NCI-H2171 treated with DMSO at 0.1 percent for 48 hours (cell line): ENCODE measurements around the gene PACSIN3.
"Not testable (repeated sequence)": the region's sequence is repeated elsewhere in the genome, so short reads cannot be mapped to it uniquely, and the experiment has no call there.

Source experiments
- DNase-seq: peaks from one replicate; lab custom pipeline; 2025; lab: John Stamatoyannopoulos, UW

The PACSIN3 gene

GRCh38 chr11:47192111-47192510, 5.9 kb upstream of the PACSIN3 start:
- no peak for DNase-seq

DNA sequence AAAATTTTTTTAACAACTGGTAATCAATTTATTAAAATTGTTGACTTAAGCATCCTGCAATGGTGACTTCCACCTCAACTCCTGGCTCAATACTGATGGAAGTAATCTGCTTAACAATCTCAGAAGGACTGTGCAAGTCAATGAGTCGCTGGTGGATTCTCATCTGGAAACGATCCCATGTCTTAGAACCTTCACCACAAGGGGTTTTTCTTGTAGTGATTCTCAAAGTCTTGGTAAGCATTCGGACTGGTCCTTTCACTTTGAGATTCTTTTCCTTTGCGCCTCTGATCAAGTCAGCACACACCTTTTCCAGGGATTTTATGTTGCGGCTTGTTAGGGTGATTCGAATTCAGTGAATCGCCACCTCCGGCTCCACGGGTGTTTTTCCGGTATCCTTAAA, 4.9 kb upstream of the PACSIN3 start:
- DNase-seq: not testable (repeated sequence)

GRCh38 chr11:47189100-47189834, 3.0 kb upstream of the PACSIN3 start:
- no peak for DNase-seq

GRCh38 chr11:47188259-47188658, 2.0 kb upstream of the PACSIN3 start:
- peak; percentile 31 for DNase-seq

DNA sequence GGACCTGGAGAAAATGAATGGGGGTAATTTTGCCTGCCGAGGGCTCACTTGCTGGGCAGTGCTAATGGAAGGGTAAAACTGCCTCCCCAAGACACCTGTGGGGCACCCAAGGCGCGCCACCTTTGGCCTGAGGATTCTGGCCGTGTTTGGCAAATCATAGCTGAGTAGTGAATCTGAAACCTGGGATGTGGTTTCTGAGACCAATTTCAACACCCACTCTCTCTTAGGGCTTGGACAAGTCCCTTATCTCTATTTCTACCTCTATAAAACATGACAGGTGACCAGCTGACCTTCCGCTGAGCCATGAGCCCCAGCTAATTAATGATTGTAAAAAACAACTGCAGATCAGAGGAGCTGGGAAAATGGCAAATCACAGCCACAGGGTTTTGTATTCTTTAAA, 1.5 kb upstream of the PACSIN3 start:
- no peak for DNase-seq

DNA sequence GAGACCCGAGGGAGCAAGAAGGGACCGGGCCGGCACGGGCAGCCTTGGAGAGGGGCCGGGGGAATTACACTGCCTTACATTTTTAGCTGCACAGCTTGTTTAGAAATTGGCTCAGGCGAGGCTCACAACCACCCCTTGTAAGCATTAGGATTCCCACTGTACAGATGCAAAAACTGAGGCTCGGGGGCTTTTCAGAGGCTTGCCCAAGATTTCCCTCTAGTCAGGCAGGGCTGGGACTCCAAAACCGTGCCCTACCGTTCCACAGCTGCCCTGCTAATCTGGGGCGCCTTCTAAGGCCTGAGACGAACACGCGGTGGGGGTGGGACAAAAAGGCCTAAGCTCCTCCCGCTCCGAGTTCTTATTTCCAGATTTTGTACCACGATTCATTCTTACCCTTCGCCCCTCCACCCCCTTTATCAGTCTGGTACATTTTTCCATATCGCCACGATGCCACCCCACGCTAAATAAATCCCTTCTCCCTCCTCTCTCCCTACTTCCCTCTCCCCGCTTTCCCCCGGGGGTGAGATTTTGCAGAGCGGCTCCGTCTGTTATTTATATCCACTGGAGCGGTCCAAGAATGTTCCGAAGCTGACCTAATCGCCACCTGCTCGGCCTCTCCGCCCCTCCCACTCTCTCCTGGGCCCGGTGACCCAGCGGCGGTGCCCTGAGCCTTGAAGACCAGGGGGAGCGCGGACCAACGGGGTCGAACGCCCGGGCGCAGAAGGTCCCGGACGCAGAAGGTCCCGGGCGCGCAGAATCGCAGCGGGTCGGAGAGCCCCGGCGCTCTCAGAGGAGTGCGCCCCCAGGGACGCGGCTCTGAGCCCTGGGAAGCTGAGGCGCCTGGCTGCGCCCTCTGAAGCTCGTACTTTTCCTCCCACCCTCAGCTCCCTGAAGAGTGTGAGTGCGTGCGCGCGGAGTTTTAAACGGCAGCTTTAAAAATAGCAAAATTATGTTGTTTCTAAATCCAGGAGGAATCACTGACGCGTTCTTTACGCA, 764 bp upstream of the PACSIN3 start:
- no peak for DNase-seq

DNA sequence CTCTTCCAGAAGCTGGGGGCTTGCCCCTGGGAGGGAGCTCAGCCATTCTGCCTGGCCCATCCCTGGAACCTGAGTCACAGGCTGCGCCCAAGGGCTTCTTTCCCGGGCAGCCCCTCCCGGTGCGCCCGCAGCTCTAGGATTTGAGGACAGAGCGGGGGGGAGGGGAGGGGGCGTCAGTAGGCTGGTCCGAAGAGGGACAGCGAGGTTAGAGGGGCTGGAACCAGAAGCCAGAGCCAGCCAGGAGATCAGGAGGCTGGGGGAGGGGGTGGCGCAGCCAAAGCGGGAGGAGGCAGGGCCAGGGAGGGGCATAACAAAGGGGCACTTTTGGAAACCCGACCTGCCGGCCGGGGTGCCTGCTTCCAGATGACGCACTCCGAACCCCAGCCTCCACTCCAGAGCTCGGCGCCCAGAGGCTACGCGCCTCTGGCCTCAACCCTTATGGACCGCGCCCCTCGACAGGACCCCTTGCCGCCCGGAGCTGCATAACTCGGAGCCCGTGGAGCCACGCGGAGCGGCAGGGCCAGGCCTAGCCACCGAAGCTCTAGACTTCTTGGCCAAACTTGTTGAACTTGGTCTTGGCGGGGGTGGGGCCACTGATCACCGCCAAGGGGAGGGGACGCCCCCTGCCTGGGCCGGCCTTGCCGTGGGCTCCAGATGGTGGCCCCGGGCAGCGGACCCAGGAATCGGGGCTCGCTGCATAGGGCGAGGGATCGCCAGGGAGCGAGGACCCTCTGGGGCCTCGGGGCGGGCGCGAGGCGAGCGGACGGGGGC, 744 bp downstream of the PACSIN3 start:
- no peak for DNase-seq

GRCh38 chr11:47184711-47185304, 1.4 kb downstream of the PACSIN3 start:
- no peak for DNase-seq

DNA sequence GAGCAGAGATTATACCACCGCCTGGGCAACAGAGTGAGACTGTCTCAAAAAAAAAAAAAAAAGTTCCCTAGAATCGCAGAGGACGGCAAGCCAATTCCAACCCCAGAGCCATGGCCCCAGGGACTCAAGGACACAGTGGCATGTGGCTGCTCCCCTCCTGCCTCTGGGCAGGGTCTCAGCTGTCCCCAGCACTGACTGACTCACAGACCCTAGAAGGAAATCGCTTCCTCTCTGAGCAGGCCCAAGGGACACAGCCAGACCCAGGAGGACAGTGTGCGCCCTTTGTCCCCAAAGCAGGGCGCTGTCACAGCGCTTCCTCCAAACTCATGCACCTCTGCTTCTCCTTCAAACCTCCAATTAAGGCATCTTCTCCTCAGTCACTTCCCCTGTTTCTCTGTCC, 2.3 kb downstream of the PACSIN3 start:
- DNase-seq: no peak

- DNase-seq: no peak
Measured at GRCh38 chr11:47183031-47183856, 3.0 kb downstream of the PACSIN3 start.

DNA sequence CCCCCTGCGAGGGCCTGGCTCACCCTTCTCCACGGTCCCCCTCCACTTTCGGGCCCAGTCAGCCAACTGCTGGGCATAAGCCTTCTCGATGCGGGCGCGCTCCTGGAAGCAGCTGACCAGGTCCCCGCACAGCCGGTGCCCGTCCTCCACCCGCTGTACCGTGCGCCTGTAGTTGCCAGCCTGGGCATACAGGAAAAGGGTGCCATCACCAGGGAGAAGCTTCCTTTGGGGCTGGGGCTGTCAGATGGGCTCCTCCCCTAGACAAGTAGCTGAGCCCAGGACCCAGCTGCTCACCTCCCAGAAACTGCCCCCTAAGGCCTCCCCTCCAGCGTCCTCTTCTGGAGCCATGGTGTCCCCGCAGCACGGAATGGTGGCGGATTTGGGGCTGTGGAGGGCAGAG, 3.9 kb downstream of the PACSIN3 start:
- DNase-seq: no peak

GRCh38 chr11:47181271-47181670, 5.0 kb downstream of the PACSIN3 start:
- no peak for DNase-seq

DNA sequence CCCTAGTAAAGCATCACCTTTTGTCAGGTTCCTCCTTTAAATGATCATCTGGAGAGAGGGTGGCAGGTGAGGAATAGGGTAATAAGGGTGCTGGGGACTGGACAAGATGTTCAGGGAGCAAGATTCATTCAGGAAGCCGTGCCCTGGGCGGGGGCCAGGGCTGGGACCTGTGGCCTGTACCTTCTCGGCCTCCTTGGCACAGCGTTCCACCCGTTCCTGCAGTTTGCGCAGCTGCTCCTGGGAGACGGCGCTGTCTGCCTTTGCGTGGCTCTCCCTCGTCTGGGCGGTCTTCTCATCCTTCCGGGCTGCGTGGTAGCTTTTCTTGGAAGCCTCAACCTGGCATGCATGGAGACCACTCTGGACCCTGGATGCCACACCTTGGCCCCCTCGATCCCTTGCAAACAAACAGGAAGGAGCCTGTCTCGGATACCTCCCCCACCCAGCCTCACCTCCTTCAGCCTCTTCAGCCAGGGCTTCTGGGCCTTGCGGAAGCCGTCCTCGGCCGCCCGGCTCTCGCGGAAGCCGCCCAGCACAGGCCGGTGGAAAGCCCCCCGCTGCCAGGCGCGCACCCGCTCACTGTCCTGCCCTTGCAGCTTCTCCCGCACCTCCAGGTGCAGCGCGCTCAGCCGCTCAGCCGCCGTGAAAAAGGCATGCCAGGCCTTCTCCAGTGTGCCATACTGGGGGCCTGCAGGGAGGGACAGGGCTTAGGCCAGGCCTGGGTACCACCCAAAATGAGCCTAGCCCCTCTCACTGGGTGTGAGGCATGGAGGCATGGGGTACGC, 6.0 kb downstream of the PACSIN3 start:
- no peak for DNase-seq

GRCh38 chr11:47179655-47179991, 6.6 kb downstream of the PACSIN3 start:
- DNase-seq: peak; percentile 26

GRCh38 chr11:47178737-47179654, 7.2 kb downstream of the PACSIN3 start:
- no peak for DNase-seq

- DNase-seq: no peak
Measured at GRCh38 chr11:47178316-47178715, 7.9 kb downstream of the PACSIN3 start.

DNA sequence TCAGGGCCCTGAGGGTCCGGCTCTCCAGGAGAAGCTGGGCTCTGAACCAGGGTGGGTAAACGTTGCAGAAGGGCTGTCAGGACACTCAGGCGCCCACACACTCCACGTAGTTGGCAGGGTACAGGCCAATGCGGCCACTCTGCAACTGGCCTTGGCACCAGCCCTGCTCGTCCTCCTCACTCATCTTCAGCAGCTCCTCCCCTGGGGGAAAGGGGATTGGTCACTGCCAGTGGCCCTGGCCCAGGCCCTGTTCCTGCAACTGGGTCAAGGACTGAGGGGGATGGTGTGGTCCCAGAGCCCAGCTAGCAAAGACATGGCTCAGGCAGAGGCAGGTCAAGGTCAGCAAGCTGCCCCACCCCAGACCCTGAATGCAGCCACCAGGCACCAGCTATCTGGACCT, 8.4 kb downstream of the PACSIN3 start:
- DNase-seq: no peak

DNA sequence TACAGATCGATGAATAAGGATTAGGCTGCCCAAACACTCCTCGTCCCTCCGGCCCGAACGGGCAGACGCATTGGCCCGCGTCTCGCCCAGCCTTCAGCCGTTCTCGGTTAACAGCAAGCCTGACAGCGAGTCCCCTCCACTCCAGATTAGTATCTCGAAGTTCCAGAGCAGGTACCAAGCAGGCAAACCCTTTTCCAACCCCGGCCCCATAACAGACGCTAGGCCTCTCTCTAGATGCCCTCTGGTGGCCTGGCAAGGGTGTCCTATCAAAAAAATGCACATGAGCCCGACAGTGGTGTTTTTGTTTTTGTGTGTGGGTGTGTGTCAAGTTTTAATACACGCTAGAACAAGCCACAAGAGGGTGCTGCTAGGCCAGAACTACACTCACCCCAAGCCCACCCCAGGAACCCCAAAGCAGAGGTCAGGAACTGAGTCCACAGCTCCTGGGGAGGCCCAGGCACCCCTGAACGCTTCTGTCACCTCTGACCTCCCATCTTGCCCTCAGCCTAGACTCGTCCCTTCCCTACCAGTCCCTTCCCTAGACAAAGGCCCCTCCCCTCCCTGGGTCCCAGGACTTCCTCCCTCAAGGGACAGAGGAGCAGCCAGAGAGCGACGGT, 8.9 kb downstream of the PACSIN3 start:
- DNase-seq: peak; percentile 81
